Measurements from ENCODE around the gene FIGN.

DNA sequence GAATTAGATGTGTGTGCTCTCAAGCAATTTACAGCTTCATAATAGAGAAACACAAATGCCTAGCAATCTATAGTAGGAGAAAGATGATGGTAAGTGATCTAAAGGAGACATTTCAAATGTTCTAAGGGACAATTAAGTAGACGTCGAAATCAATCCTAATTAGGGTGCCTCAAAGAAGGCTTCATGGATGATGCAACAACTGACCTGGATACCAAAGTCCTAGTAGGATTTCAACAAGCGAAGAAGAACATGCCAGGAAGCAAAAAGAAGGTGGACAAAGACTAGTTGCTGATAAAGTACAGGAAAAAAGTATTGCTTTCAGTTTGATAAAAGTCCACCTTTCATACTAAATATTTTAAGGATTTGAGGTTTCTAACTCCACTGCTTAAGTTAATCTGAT lies 12.5 kb downstream of the FIGN start:
- TF ChIP-seq, protein P1, sequence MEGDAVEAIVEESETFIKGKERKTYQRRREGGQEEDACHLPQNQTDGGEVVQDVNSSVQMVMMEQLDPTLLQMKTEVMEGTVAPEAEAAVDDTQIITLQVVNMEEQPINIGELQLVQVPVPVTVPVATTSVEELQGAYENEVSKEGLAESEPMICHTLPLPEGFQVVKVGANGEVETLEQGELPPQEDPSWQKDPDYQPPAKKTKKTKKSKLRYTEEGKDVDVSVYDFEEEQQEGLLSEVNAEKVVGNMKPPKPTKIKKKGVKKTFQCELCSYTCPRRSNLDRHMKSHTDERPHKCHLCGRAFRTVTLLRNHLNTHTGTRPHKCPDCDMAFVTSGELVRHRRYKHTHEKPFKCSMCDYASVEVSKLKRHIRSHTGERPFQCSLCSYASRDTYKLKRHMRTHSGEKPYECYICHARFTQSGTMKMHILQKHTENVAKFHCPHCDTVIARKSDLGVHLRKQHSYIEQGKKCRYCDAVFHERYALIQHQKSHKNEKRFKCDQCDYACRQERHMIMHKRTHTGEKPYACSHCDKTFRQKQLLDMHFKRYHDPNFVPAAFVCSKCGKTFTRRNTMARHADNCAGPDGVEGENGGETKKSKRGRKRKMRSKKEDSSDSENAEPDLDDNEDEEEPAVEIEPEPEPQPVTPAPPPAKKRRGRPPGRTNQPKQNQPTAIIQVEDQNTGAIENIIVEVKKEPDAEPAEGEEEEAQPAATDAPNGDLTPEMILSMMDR (IDR thresholded peaks at IDR 0.05), result no peak
- TF ChIP-seq POLR2A (IDR thresholded peaks at IDR 0.05; ENCODE audit: low read depth), result no peak
